ENCODE results near the gene ITSN1. TPM values are rescaled to one million over a fixed set of nuclear protein-coding genes. Genes with fewer than 3 reads are reported as not detected.

The ITSN1 gene
- total RNA-seq, 3 donors from 2014 or later (not counting 1 experiment from before 2014, with no cell fraction given), result 1.5 to 5.1 (median 2.7) TPM

DNA sequence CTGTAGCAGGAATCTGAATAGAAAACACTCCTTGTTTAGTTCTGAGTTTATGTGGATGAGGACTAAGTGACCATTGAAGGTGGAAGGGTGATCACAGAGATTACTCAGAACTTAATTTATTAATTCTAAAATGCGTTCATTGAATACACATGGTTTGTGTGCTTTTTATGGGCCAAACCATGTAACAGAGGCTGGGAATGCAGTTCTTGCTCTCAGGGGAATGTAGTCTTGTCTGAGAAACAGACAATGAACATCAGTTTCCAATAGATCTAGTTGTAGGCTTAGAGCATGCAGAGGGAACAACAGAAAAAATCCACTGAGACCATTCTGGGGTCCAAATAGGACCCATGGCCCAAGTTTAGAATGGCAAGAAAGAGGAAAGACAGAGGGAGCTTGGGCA lies 46.1 kb downstream of the ITSN1 start:
- Histone ChIP-seq H3K4me1 (ENCODE audit: control insufficient read depth, insufficient read depth, low read length) (no peaks in the 10 kb centered on the region), H3K9me3 (ENCODE audit: control insufficient read depth, insufficient read depth, low read length) (no peaks in the 10 kb centered on the region), H3K4me3 (ENCODE audit: low read length) (no peak overlapping the region), H3K36me3 (ENCODE audit: control insufficient read depth, insufficient read depth, low read length) (no peaks in the 10 kb centered on the region), H3K27ac (ENCODE audit: low read length) (no peak overlapping the region), H3K27me3 (ENCODE audit: control insufficient read depth, insufficient read depth, low read length) (no peaks in the 10 kb centered on the region)
- ATAC-seq (no peak), DNase-seq (no peak)
- no peak for TF ChIP-seq CTCF (IDR thresholded peaks at IDR 0.05)
- Mint-ChIP-seq H3K4me3 (no peak overlapping the region), H3K4me1 (no peaks in the 10 kb centered on the region), H3K9me3 (no peaks in the 10 kb centered on the region), H3K27ac (no peak overlapping the region), H3K36me3 (no peaks in the 10 kb centered on the region), H3K27me3 (ENCODE audit: low read depth in 2 of 2) (peaks cover 6 to 18% of the 10 kb centered on the region in 2 donors)
- WGBS (ENCODE audit: insufficient coverage), result 100% methylated on average over 1 of the region's 1 CpG
- intact Hi-C loops (cut with micrococcal nuclease), result no loop called here

- Mint-ChIP-seq H3K4me3 (no peak overlapping the region), H3K36me3 (no peaks in the 10 kb centered on the region), H3K27me3 (ENCODE audit: low read depth in 2 of 2) (peaks cover 7% of the 10 kb centered on the region in 2 donors), H3K9me3 (no peaks in the 10 kb centered on the region), H3K4me1 (no peaks in the 10 kb centered on the region), H3K27ac (no peak overlapping the region)
- Histone ChIP-seq H3K4me3 (ENCODE audit: low read length) (no peak overlapping the region), H3K27me3 (ENCODE audit: control insufficient read depth, insufficient read depth, low read length) (no peaks in the 10 kb centered on the region), H3K4me1 (ENCODE audit: control insufficient read depth, insufficient read depth, low read length) (no peaks in the 10 kb centered on the region), H3K27ac (ENCODE audit: low read length) (no peak overlapping the region), H3K36me3 (ENCODE audit: control insufficient read depth, insufficient read depth, low read length) (no peaks in the 10 kb centered on the region), H3K9me3 (ENCODE audit: control insufficient read depth, insufficient read depth, low read length) (no peaks in the 10 kb centered on the region)
- ATAC-seq (no peak), DNase-seq (no peak)
- intact Hi-C loops (cut with micrococcal nuclease), result no loop called here
- TF ChIP-seq CTCF (IDR thresholded peaks at IDR 0.05), result no peak
- WGBS (ENCODE audit: insufficient coverage), result 89% methylated on average over 4 of the region's 5 CpGs
Measured at GRCh38 chr21:33690874-33691273, 48.6 kb downstream of the ITSN1 start.

GRCh38 chr21:33691945-33692603 lies 49.8 kb downstream of the ITSN1 start:
- H3K9me3 ChIP-seq (ENCODE audit: control insufficient read depth, insufficient read depth, low read length), result no peaks in the 10 kb centered on the region
- no peak for ATAC-seq
- H3K9me3 Mint-ChIP-seq, result no peaks in the 10 kb centered on the region
- no peak overlapping the region for H3K4me3 ChIP-seq (ENCODE audit: low read length)
- no peak overlapping the region for H3K27ac ChIP-seq (ENCODE audit: low read length)
- intact Hi-C loops (cut with micrococcal nuclease), result no loop called here
- H3K4me1 Mint-ChIP-seq, result no peaks in the 10 kb centered on the region
- no peaks in the 10 kb centered on the region for H3K36me3 Mint-ChIP-seq
- no peak for TF ChIP-seq CTCF (IDR thresholded peaks at IDR 0.05)
- WGBS (ENCODE audit: insufficient coverage), result 96% methylated on average over 6 of the region's 6 CpGs
- no peaks in the 10 kb centered on the region for H3K36me3 ChIP-seq (ENCODE audit: control insufficient read depth, insufficient read depth, low read length)
- no peaks in the 10 kb centered on the region for H3K27me3 ChIP-seq (ENCODE audit: control insufficient read depth, insufficient read depth, low read length)
- no peaks in the 10 kb centered on the region for H3K4me1 ChIP-seq (ENCODE audit: control insufficient read depth, insufficient read depth, low read length)
- no peak for DNase-seq
- peaks cover 7% of the 10 kb centered on the region in 2 donors for H3K27me3 Mint-ChIP-seq (ENCODE audit: low read depth in 2 of 2)
- no peak overlapping the region for H3K27ac Mint-ChIP-seq
- no peak overlapping the region for H3K4me3 Mint-ChIP-seq

DNA sequence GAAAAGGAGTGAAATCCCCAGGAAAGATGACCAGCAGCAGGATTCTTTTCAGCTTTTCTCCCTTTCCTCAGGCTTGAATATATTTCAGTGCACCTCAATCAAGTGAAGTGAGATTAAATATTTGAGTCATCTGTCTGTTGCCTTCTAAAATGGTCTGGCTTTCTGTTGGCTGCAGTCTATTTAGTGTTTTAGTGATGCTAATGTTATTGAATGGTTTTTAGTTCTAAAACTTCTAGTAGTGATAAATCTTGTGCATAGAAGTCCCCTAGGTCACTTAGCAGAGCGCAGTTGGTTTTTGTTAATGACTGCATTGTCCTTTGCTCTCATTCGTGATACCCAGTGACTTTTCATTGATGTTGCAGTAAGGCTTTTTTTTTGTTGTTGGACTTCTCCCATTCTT lies 53.5 kb downstream of the ITSN1 start:
- no peak overlapping the region for H3K4me3 Mint-ChIP-seq

More for the DNA sequence above, 53.5 kb downstream of the ITSN1 start:
- WGBS (ENCODE audit: insufficient coverage), result 90% methylated on average over 2 of the region's 2 CpGs
- intact Hi-C loops (cut with micrococcal nuclease), result no loop called here
- Histone ChIP-seq H3K4me3 (ENCODE audit: low read length) (no peak overlapping the region), H3K36me3 (ENCODE audit: control insufficient read depth, insufficient read depth, low read length) (no peaks in the 10 kb centered on the region), H3K4me1 (ENCODE audit: control insufficient read depth, insufficient read depth, low read length) (no peaks in the 10 kb centered on the region), H3K27me3 (ENCODE audit: control insufficient read depth, insufficient read depth, low read length) (no peaks in the 10 kb centered on the region), H3K9me3 (ENCODE audit: control insufficient read depth, insufficient read depth, low read length) (no peaks in the 10 kb centered on the region), H3K27ac (ENCODE audit: low read length) (no peak overlapping the region)
- H3K4me1 Mint-ChIP-seq, result no peaks in the 10 kb centered on the region
- H3K36me3 Mint-ChIP-seq, result no peaks in the 10 kb centered on the region
- no peak for TF ChIP-seq CTCF (IDR thresholded peaks at IDR 0.05)
- H3K27ac Mint-ChIP-seq, result no peak overlapping the region
- DNase-seq (no peak), ATAC-seq (no peak)
- H3K27me3 Mint-ChIP-seq (ENCODE audit: low read depth in 2 of 2), result peaks cover 7 to 10% of the 10 kb centered on the region in 2 donors
- H3K9me3 Mint-ChIP-seq, result no peaks in the 10 kb centered on the region
